IMR-90 (cell line): ENCODE data around the gene NOS2. TPM values are rescaled to one million over a fixed set of nuclear protein-coding genes. Genes with fewer than 3 reads are reported as not detected.

Source experiments
- ATAC-seq: fragments of 200-7000 bp; cut with Tn5 transposase; 2 replicates; pipeline ENCODE4 v1.9.1; 2020; ENCODE audit warnings: low read depth, mild to moderate bottlenecking, moderate library complexity
- BruUV-seq: library from RNA; stranded (reverse); fragments of 400-500 nt; replicated peaks from 2 replicates; lab custom pipeline; 2021; lab: Mats Ljungman, UMichigan
- CTCF ChIA-PET: fragments of 300-600 bp; formaldehyde crosslinking; extraction: SDS; loops from one replicate; lab custom pipeline; 2021; ENCODE audit warnings: antibody characterized with exemption; lab: Yijun Ruan, JAX
- POLR2A ChIA-PET: fragments of 300-600 bp; sonication (Branson Sonifier 250); formaldehyde crosslinking; loops from one replicate; lab custom pipeline; 2022; ENCODE audit warnings: antibody characterized with exemption; ENCODE audit not compliant: unreplicated experiment; lab: Charles Lee
- DNase-seq: peaks from one replicate; pipeline ENCODE4 v3.0.0; 2013
- H2AFZ ChIP-seq: replicated peaks from 2 replicates; pipeline ENCODE3; 2013; ENCODE audit warnings: low read length, mild to moderate bottlenecking; ENCODE audit not compliant: poor library complexity
- H2AK5ac ChIP-seq: 2 replicates; pipeline ENCODE4 v1.6.1; 2013; ENCODE audit warnings: low read depth, low read length, inconsistent platforms
- H2AK9ac ChIP-seq: replicated peaks from 2 replicates; pipeline ENCODE3; 2013; ENCODE audit warnings: mild to moderate bottlenecking, low read depth, low read length, moderate library complexity; ENCODE audit not compliant: poor library complexity
- H2BK120ac ChIP-seq: 2 replicates; pipeline ENCODE4 v1.6.1; 2013; ENCODE audit warnings: low read depth, low read length, inconsistent platforms
- H2BK15ac ChIP-seq: 3 replicates; pipeline ENCODE4 v1.6.1; 2013; ENCODE audit warnings: low read depth, low read length, inconsistent platforms
- H2BK20ac ChIP-seq: 2 replicates; pipeline ENCODE4 v1.6.1; 2013; ENCODE audit warnings: low read depth, mild to moderate bottlenecking, inconsistent platforms, low read length, moderate library complexity
- H2BK5ac ChIP-seq: 2 replicates; pipeline ENCODE4 v1.6.1; 2013; ENCODE audit warnings: mild to moderate bottlenecking, low read depth, low read length, inconsistent platforms; ENCODE audit not compliant: poor library complexity, severe bottlenecking
- H3K14ac ChIP-seq: replicated peaks from 2 replicates; pipeline ENCODE4 v1.6.1; 2013; ENCODE audit warnings: low read depth, low read length, inconsistent platforms
- H3K18ac ChIP-seq: 2 replicates; pipeline ENCODE4 v1.6.1; 2013; ENCODE audit warnings: low read depth, low read length, control low read depth
- H3K23ac ChIP-seq: 2 replicates; pipeline ENCODE4 v1.6.1; 2013; ENCODE audit warnings: low read depth, low read length, inconsistent platforms
- H3K27ac ChIP-seq: 2 replicates; pipeline ENCODE4 v1.5.1; 2013; ENCODE audit warnings: mild to moderate bottlenecking, control low read depth, low read length; ENCODE audit not compliant: insufficient read depth
- H3K27me3 ChIP-seq: 2 replicates; pipeline ENCODE4 v1.6.1; 2013; ENCODE audit warnings: low read length; ENCODE audit not compliant: control insufficient read depth, insufficient read depth
- H3K36me3 ChIP-seq: 2 replicates; pipeline ENCODE4 v1.6.1; 2013; ENCODE audit warnings: low read length, mixed read lengths; ENCODE audit not compliant: control insufficient read depth, insufficient read depth
- H3K4ac ChIP-seq: 2 replicates; pipeline ENCODE4 v1.6.1; 2013; ENCODE audit warnings: low read depth, low read length, inconsistent platforms
- H3K4me1 ChIP-seq: 2 replicates; pipeline ENCODE4 v1.6.1; 2013; ENCODE audit warnings: low read length, mixed read lengths; ENCODE audit not compliant: control insufficient read depth, insufficient read depth
- H3K4me2 ChIP-seq: 2 replicates; pipeline ENCODE4 v1.6.1; 2013; ENCODE audit warnings: low read depth, mild to moderate bottlenecking, control low read depth, low read length, moderate library complexity
- H3K4me3 ChIP-seq: 2 replicates; pipeline ENCODE4 v1.5.1; 2013; ENCODE audit warnings: low read depth, mild to moderate bottlenecking, control low read depth, low read length, moderate library complexity; ENCODE audit not compliant: insufficient read depth
- H3K56ac ChIP-seq: 2 replicates; pipeline ENCODE4 v1.6.1; 2013; ENCODE audit warnings: low read length, inconsistent platforms; ENCODE audit not compliant: insufficient read depth; ENCODE audit errors: extremely low read depth
- H3K79me1 ChIP-seq, 2 experiments: 2 replicates each; pipeline ENCODE4 v1.6.1; 2013; ENCODE audit warnings: low read length in 2 of 2, inconsistent platforms in 1 of 2, low read depth in 1 of 2
- H3K9ac ChIP-seq: 2 replicates; pipeline ENCODE4 v1.6.1; 2013; ENCODE audit warnings: low read depth, low read length, control low read depth
- H3K9me1 ChIP-seq: 2 replicates; pipeline ENCODE4 v1.6.1; 2013; ENCODE audit warnings: low read length, inconsistent platforms; ENCODE audit not compliant: insufficient read depth
- H3K9me3 ChIP-seq: 2 replicates; pipeline ENCODE4 v1.6.1; 2013; ENCODE audit warnings: low read length; ENCODE audit not compliant: control insufficient read depth, insufficient read depth
- H4K20me1 ChIP-seq: 2 replicates; pipeline ENCODE4 v1.6.1; 2013; ENCODE audit warnings: low read length, inconsistent platforms; ENCODE audit not compliant: insufficient read depth
- H4K5ac ChIP-seq: 2 replicates; pipeline ENCODE4 v1.6.1; 2013; ENCODE audit warnings: mild to moderate bottlenecking, low read depth, low read length, control low read depth
- H4K8ac ChIP-seq, 2 experiments: 2 replicates each; pipeline ENCODE4 v1.6.1; 2013; ENCODE audit warnings: low read depth in 2 of 2, low read length in 2 of 2, control low read depth in 1 of 2, inconsistent platforms in 1 of 2
- H4K91ac ChIP-seq: 2 replicates; pipeline ENCODE4 v1.6.1; 2013; ENCODE audit warnings: low read depth, low read length, inconsistent platforms; ENCODE audit not compliant: insufficient read depth
- MAZ ChIP-seq: IDR thresholded peaks from 2 replicates; pipeline ENCODE4 v1.6.1; 2012; ENCODE audit warnings: low read depth, mild to moderate bottlenecking, low read length, improper control_type of control experiment, moderate library complexity, borderline replicate concordance
- RFX5 ChIP-seq: IDR thresholded peaks from 2 replicates; pipeline ENCODE4 v1.8.0; 2012; ENCODE audit warnings: low read depth, mild to moderate bottlenecking, low read length, moderate library complexity
- SMC3 ChIP-seq: fragments of 150-350 bp; IDR thresholded peaks from 2 replicates; pipeline ENCODE4 v1.6.1; 2016; ENCODE audit warnings: low read depth, mild to moderate bottlenecking, antibody characterized with exemption, low read length, moderate library complexity
- WGBS, 2 experiments: methylation state at CpG; one replicate each; pipeline versions ENCODE4 v1.1.5 to v1.1.7; 2013; ENCODE audit warnings: missing lambda C conversion rate in 2 of 2; ENCODE audit not compliant: insufficient read length in 1 of 2; ENCODE audit errors: extremely low coverage in 2 of 2; 5-methylcytosine and 5-hydroxymethylcytosine counted together
- dilution Hi-C: fragments of 300-500 bp; cut with HindIII; formaldehyde crosslinking; loops from one replicate; pipeline ENCODE4 v1.14.3; 2018; ENCODE audit warnings: low sequenced_read_pairs; ENCODE audit not compliant: unreplicated experiment
- in situ Hi-C: fragments of 300-500 bp; cut with MboI; formaldehyde crosslinking; loops from 3 replicates; pipeline ENCODE4 v1.14.3; 2019; ENCODE audit warnings: low sequenced_read_pairs, inconsistent platforms, mixed read lengths
- intact Hi-C: fragments of 100-400 bp; cut with micrococcal nuclease; formaldehyde crosslinking; loops from 2 replicates; pipeline ENCODE4 v1.10.0; 2022
- polyA plus RNA-seq, 3 experiments: library from polyadenylated mRNA; depleted of rRNA; stranded (reverse); fragments of >200 nt; gene quantifications; 2 replicates each; pipeline ENCODE4 v1.2.3, GENCODE V29; 2012; ENCODE audit warnings: low replicate concordance in 1 of 3
- total RNA-seq: library from RNA; depleted of rRNA; stranded (reverse); fragments of >200 nt; gene quantifications from 2 replicates; pipeline ENCODE4 v1.2.3, GENCODE V29; 2012
- TF ChIP-seq, protein P1 (sequence below): fragments of 150-350 bp; IDR thresholded peaks from 2 replicates; pipeline ENCODE4 v1.6.1; 2016; ENCODE audit warnings: low read depth, mild to moderate bottlenecking, low read length, moderate library complexity, borderline replicate concordance

NOS2 gene
- total and polyA plus RNA-seq, 2 of the 4 experiments (the other 2 are of a cell fraction), result under 0.01 TPM; not detected in 1

DNA sequence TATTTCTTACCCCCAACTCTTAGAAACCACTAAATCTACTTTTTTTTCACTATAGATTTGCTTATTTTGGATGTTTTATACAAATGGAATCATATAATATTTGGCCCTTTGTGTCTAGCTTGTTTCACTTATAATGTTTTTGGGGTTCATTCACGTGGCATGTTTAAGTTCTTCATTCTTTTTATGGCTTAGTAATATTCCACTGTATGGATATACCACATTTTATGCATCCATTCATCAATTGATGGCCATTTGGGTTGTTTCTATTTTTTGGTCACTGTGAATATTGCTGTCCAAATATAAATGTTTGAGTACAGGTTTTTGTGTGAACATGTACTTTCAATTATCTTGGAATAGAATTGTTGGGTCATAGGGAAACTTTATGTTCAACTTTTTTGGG is 9.2 kb upstream of the NOS2 start:
- Histone ChIP-seq H3K18ac (no peak overlapping the region), H2BK120ac (no peak overlapping the region), H4K91ac (no peak overlapping the region), H4K5ac (no peak overlapping the region), H3K4me2 (no peak overlapping the region), H3K56ac (no peak overlapping the region), H2AK9ac (no peak overlapping the region), H2BK20ac (no peak overlapping the region), H2AFZ (no peak overlapping the region), H3K4me1 (peaks cover 5% of the 10 kb centered on the region), H3K79me1 (no peaks in the 10 kb centered on the region), H3K27me3 (peaks cover 2% of the 10 kb centered on the region; the same call in 1 of the 2 replicates), H3K27ac (no peak overlapping the region), H2BK5ac (no peak overlapping the region), H3K23ac (no peak overlapping the region), H3K36me3 (no peaks in the 10 kb centered on the region), H3K9me1 (no peaks in the 10 kb centered on the region), H2AK5ac (no peak overlapping the region), H3K4ac (no peak overlapping the region), H3K9me3 (no peaks in the 10 kb centered on the region), H3K4me3 (no peak overlapping the region), H4K8ac (no peak overlapping the region), H3K14ac (no peak overlapping the region), H3K9ac (no peak overlapping the region), H4K20me1 (no peaks in the 10 kb centered on the region), H2BK15ac (no peak overlapping the region)
- dilution Hi-C loops, result no loop called here
- intact Hi-C loops, result loop anchor here (10.0 kb wide), 2 partner anchors 335 to 515 kb away; no protein-coding TSS in a partner anchor
- BruUV-seq, result no TSS peak
- DNase-seq (no peak), ATAC-seq (no peak)
- CTCF ChIA-PET, result interaction anchor here (5.7 kb wide), 1 partner anchor 70 kb away, joined by 62 read pairs; no protein-coding TSS in a partner anchor
- no CpG with 5 or more reads among the region's 1 CpG for WGBS, 2 experiments
- POLR2A ChIA-PET, result no interaction called here
- no peak for TF ChIP-seq MAZ
- TF ChIP-seq, protein P1, sequence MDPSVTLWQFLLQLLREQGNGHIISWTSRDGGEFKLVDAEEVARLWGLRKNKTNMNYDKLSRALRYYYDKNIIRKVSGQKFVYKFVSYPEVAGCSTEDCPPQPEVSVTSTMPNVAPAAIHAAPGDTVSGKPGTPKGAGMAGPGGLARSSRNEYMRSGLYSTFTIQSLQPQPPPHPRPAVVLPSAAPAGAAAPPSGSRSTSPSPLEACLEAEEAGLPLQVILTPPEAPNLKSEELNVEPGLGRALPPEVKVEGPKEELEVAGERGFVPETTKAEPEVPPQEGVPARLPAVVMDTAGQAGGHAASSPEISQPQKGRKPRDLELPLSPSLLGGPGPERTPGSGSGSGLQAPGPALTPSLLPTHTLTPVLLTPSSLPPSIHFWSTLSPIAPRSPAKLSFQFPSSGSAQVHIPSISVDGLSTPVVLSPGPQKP, result no peak
- TF ChIP-seq SMC3, result no peak
- no peak for TF ChIP-seq RFX5
- in situ Hi-C loops, result loop anchor here (10.0 kb wide), 2 partner anchors 75 to 435 kb away; no protein-coding TSS in a partner anchor
